Measurements from ENCODE around the gene CTSH.

The CTSH gene

DNA sequence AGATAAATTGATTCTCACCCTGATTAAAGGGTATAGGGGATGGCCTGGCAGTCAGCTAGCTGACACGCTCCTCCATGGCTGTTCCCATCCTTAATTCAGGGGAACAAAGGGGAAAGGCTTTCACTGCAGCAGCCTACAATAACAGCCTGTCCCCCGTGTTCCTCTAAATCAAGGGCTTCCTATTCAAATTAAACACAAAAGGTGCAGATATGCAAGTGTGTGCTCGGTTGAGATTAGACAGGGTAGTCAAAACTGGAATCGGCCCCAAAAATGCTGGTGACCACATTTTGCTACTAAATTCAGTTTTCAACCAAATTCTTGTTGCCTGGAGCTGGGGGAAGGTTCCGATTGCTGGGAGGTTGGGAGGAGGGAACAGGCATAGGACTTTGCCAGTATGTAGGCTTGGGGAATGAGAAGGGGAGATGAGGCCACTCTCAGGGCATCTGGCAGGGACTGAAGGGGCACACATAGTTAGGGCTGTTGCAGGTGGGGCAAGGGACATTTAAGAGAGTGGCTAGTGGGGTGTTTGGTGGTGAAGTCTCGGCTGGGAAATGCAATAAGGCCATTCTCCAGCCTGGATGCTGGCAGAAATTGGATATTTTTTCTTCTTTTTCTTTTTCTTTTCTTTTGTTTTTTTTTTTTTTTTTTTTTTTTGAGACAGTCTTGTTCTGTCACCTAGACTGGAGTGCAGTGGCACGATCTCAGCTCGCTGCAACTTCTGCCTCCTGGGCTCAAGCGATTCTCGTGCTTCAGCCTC lies 32.9 kb upstream of the CTSH start:
- no peak for DNase-seq (ENCODE audit: low read depth, low spot score)
- TF ChIP-seq, protein P1, sequence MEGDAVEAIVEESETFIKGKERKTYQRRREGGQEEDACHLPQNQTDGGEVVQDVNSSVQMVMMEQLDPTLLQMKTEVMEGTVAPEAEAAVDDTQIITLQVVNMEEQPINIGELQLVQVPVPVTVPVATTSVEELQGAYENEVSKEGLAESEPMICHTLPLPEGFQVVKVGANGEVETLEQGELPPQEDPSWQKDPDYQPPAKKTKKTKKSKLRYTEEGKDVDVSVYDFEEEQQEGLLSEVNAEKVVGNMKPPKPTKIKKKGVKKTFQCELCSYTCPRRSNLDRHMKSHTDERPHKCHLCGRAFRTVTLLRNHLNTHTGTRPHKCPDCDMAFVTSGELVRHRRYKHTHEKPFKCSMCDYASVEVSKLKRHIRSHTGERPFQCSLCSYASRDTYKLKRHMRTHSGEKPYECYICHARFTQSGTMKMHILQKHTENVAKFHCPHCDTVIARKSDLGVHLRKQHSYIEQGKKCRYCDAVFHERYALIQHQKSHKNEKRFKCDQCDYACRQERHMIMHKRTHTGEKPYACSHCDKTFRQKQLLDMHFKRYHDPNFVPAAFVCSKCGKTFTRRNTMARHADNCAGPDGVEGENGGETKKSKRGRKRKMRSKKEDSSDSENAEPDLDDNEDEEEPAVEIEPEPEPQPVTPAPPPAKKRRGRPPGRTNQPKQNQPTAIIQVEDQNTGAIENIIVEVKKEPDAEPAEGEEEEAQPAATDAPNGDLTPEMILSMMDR (IDR thresholded peaks at IDR 0.05; ENCODE audit: low read depth, low read length), result no peak
- H3K4me3 ChIP-seq (ENCODE audit: low read depth, low read length), result no peak overlapping the region
- in situ Hi-C loops (cut with HindIII; ENCODE audit: low sequenced_read_pairs), result no loop called here

DNA sequence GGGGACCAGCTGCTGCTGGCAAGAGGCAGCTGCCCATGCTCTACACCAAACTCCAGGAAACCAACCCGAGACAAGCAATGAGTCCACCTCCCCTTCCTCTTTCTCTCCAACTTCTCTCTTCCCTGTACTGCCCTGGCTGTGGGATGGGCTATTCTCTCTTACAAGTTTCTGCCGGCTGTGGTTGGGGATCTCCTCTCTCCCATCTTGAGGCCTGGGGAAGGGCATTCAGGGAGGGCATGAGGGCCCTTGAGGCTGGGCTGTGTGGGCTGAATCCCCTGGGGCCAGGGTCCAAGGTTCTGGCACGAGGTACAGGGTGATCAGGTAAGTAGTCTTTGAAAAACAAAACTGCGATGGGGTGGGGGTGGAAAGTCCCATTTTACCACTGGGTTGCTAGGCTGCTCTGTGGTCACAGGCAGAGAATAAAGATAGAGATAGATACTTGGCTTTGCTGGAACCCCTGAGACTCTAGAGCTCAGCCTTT lies 32.3 kb upstream of the CTSH start:
- TF ChIP-seq, protein P1 (IDR thresholded peaks at IDR 0.05; ENCODE audit: low read depth, low read length), result no peak
- DNase-seq (ENCODE audit: low read depth, low spot score), result no peak

DNA sequence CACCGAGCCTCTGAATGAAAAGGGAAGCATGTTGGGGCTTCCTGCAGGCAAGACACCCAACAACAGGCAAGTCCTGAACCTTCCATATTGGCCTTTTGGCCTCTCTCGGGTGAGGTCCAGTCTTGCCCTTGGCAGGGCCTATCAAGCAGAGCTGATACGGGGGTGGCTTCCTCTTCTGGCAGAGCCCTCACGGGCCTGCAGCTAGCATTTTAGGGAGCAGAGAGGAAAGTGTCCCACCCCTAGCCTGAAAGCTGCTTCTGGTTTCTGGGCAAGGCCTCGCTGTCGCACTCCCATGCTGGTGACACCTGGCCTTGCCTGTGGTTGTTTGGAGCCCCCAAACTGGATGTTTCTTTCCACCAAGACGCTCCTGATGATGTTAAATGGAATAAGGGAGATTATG lies 31.8 kb upstream of the CTSH start:
- TF ChIP-seq, protein P1 (IDR thresholded peaks at IDR 0.05; ENCODE audit: low read depth, low read length), result no peak
- no peak for DNase-seq (ENCODE audit: low read depth, low spot score)
- no peak overlapping the region for H3K4me3 ChIP-seq (ENCODE audit: low read depth, low read length)
- in situ Hi-C loops (cut with HindIII; ENCODE audit: low sequenced_read_pairs), result no loop called here

More for the DNA sequence above, 32.3 kb upstream of the CTSH start:
- in situ Hi-C loops (cut with HindIII; ENCODE audit: low sequenced_read_pairs), result no loop called here
- no peak overlapping the region for H3K4me3 ChIP-seq (ENCODE audit: low read depth, low read length)

DNA sequence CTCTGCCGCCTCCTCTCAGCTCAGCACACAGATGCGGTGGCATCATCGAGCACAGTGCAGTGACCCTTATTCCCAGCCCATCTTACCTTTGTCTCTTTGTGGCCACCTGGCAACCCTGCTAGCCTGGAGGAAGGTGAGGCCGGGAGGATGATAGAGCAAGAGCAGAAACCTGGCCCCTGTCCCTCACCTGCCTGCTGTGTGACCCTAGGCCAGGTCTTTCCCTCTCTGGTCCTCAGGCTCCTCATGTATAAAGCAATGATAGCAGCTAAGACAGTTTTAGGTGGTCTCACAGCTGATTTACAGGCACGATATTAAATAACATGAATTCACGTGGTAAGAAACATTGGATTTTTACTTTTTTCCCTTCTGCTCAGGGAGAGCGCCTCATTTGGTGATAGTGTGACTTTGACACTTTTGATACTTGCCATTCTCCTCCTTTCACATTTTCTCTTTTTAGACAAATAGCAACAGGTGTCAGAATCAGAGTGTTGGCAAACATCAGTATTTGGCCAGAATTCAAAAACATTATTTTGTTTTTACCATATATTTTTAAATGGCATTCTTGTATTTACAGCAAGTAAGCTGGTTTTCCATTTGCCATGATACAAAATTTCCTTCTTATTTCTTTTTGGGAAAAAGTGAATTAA lies 29.5 kb upstream of the CTSH start:
- no peak overlapping the region for H3K4me3 ChIP-seq (ENCODE audit: low read depth, low read length)
- TF ChIP-seq, protein P1 (IDR thresholded peaks at IDR 0.05; ENCODE audit: low read depth, low read length), result no peak
- no peak for DNase-seq (ENCODE audit: low read depth, low spot score)
- in situ Hi-C loops (cut with HindIII; ENCODE audit: low sequenced_read_pairs), result no loop called here

DNA sequence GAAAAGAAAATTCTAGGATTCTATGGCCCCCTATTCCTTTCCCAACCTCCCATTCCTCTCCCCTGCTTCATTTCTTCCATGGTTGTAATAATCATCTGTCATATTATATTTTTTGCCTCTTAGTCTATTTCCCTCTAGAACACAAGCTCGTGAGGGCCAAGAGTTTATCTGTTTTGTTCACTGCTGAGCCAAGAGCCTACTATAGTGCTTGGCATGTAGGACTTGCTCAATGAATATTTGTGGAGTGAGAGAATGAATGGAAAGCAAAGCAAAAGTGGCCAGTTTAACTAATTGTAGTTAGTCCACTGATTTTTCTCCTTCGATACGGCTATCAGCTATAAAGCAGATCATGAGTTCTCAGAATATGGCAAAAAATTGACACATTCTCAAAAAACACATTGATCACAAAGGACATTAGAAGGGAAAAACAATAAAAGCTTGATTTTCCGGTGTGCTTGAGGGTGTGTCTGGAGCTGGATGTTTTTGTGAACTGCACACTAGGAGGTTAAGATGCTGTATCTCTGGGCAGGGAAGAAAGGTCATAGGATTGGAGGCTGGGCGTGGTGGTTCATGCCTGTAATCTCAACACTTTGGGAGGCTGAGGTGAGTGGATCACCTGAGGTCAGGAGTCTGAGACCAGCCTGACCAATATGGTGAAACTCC lies 25.0 kb upstream of the CTSH start:
- TF ChIP-seq, protein P1 (IDR thresholded peaks at IDR 0.05; ENCODE audit: low read depth, low read length), result no peak
- in situ Hi-C loops (cut with HindIII; ENCODE audit: low sequenced_read_pairs), result no loop called here
- no peak for DNase-seq (ENCODE audit: low read depth, low spot score)
- no peak overlapping the region for H3K4me3 ChIP-seq (ENCODE audit: low read depth, low read length)

DNA sequence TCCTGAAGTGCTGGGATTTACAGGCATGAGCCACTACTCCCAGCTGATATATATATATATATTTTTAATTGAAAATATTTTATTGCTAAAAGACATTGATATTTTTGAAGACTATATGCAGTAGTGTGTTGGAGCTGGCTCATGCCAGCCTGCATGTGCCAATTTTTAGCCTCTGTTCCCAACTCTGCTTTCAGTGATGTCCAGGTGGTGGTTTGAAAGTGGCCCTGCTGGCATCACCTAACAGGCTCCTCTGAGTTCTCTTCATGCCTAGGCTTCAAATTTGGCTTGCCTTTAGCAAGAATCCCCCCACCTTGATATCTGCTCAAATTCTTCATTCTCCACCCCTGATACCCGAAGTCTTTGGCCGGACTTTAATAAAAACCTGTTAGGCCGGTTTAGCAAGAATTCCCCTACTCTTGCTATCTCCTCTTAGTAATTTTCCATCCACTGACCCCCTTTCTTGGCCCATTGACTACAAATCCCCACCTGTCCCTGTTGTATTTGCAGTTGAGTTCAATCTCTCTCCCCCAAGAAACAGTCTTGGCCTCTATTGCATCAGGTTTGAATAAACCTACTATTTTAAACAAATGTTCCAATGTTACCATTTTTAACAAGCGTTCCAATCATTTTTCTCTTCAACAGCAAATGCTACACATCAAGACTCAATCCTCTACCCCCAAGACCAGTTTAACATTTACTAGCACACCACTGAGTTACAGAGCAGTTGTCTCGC lies 23.9 kb upstream of the CTSH start:
- TF ChIP-seq, protein P1 (IDR thresholded peaks at IDR 0.05; ENCODE audit: low read depth, low read length), result no peak
- H3K4me3 ChIP-seq (ENCODE audit: low read depth, low read length), result no peak overlapping the region
- no peak for DNase-seq (ENCODE audit: low read depth, low spot score)
- in situ Hi-C loops (cut with HindIII; ENCODE audit: low sequenced_read_pairs), result no loop called here

All from astrocyte of the spinal cord (primary cell).